HEK293 (cell line): ENCODE measurements around the gene DIABLO.

Experiments used
- BCL11A ChIP-seq: fragments of 450-650 bp; formaldehyde crosslinking; IDR thresholded peaks from 2 replicates; pipeline ENCODE4 v1.5.1; 2016; ENCODE audit warnings: low read depth, missing biosample characterization, missing genetic modification characterization
- ZBTB7A ChIP-seq: fragments of 450-650 bp; formaldehyde crosslinking; IDR thresholded peaks from 2 replicates; pipeline ENCODE4 v1.5.1; 2016; ENCODE audit warnings: low read depth, missing biosample characterization, missing genetic modification characterization
- ZFP69B ChIP-seq: fragments of 450-650 bp; formaldehyde crosslinking; IDR thresholded peaks from 2 replicates; pipeline ENCODE4 v1.5.1; 2016; ENCODE audit warnings: missing biosample characterization, missing genetic modification characterization
- ZNF274 ChIP-seq, 2 experiments: fragments of 200-500 bp in 1 of 2; fragments of 450-650 bp in 1 of 2; sonication (Bioruptor generic) in 1 of 2; formaldehyde crosslinking in 1 of 2; IDR thresholded peaks; 2 replicates each; pipeline versions ENCODE4 v1.5.1 to v1.6.1; 2014 to 2016; ENCODE audit warnings: borderline replicate concordance in 1 of 2, inconsistent platforms in 1 of 2, low read length in 1 of 2, missing biosample characterization in 1 of 2, missing genetic modification characterization in 1 of 2
- ZNF560 ChIP-seq: fragments of 450-650 bp; formaldehyde crosslinking; IDR thresholded peaks from 2 replicates; pipeline ENCODE4 v1.5.1; 2017; ENCODE audit warnings: missing biosample characterization, missing genetic modification characterization, borderline replicate concordance
- TF ChIP-seq, protein P1 (sequence below): fragments of 450-650 bp; IDR thresholded peaks from 2 replicates; pipeline ENCODE4 v1.5.1; 2018; ENCODE audit warnings: missing biosample characterization, mild to moderate bottlenecking, missing genetic modification characterization
- TF ChIP-seq, protein P2 (sequence below): fragments of 450-650 bp; formaldehyde crosslinking; IDR thresholded peaks from 2 replicates; pipeline ENCODE4 v1.5.1; 2016; ENCODE audit warnings: missing biosample characterization, missing genetic modification characterization
- TF ChIP-seq, protein P3 (sequence below): fragments of 450-650 bp; formaldehyde crosslinking; IDR thresholded peaks from 2 replicates; pipeline ENCODE4 v1.5.1; 2016; ENCODE audit warnings: missing biosample characterization, missing genetic modification characterization, low read depth

DNA sequence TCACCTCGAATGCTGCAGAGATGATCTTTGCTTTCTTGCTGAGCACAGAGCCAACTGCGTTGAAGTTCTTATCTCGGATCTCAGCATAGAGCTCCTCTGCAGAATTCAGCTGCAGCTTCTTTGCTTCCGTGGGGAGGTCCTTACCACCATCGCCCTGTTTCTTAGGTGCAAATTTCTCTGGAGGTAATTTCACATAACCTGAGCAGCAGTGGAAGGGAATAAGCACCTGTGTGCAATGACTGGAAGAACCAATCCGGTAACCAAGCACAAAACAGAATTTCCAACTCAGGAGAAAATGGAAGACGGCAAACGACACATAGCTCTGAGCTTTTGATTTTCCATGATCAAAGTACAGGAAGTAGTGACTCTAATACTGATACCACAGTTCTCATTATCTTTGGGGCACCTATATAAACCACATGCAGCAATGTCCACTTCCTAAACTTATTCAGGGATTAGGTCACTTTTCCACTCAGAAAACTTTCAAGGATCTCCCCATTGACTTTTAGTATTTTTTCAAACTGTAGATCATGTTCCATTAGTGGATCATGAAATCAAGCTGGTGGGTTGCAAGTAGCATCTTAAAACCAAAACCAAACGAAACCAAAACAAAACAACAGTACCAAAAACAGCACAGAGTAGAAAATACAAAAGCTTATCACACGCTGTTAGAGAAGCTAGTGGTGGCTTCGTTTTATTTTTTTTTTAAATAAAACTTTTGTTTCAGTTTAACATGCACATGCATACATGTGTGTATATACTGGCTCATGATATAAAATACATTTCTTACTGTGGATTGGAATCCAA lies 18.9 kb upstream of the DIABLO start:
- TF ChIP-seq, protein P1, sequence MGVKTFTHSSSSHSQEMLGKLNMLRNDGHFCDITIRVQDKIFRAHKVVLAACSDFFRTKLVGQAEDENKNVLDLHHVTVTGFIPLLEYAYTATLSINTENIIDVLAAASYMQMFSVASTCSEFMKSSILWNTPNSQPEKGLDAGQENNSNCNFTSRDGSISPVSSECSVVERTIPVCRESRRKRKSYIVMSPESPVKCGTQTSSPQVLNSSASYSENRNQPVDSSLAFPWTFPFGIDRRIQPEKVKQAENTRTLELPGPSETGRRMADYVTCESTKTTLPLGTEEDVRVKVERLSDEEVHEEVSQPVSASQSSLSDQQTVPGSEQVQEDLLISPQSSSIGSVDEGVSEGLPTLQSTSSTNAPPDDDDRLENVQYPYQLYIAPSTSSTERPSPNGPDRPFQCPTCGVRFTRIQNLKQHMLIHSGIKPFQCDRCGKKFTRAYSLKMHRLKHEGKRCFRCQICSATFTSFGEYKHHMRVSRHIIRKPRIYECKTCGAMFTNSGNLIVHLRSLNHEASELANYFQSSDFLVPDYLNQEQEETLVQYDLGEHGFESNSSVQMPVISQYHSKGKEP (tag by site-specific recombination) = no peak
- TF ChIP-seq, protein P2, sequence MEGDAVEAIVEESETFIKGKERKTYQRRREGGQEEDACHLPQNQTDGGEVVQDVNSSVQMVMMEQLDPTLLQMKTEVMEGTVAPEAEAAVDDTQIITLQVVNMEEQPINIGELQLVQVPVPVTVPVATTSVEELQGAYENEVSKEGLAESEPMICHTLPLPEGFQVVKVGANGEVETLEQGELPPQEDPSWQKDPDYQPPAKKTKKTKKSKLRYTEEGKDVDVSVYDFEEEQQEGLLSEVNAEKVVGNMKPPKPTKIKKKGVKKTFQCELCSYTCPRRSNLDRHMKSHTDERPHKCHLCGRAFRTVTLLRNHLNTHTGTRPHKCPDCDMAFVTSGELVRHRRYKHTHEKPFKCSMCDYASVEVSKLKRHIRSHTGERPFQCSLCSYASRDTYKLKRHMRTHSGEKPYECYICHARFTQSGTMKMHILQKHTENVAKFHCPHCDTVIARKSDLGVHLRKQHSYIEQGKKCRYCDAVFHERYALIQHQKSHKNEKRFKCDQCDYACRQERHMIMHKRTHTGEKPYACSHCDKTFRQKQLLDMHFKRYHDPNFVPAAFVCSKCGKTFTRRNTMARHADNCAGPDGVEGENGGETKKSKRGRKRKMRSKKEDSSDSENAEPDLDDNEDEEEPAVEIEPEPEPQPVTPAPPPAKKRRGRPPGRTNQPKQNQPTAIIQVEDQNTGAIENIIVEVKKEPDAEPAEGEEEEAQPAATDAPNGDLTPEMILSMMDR = no peak
- TF ChIP-seq, protein P3, sequence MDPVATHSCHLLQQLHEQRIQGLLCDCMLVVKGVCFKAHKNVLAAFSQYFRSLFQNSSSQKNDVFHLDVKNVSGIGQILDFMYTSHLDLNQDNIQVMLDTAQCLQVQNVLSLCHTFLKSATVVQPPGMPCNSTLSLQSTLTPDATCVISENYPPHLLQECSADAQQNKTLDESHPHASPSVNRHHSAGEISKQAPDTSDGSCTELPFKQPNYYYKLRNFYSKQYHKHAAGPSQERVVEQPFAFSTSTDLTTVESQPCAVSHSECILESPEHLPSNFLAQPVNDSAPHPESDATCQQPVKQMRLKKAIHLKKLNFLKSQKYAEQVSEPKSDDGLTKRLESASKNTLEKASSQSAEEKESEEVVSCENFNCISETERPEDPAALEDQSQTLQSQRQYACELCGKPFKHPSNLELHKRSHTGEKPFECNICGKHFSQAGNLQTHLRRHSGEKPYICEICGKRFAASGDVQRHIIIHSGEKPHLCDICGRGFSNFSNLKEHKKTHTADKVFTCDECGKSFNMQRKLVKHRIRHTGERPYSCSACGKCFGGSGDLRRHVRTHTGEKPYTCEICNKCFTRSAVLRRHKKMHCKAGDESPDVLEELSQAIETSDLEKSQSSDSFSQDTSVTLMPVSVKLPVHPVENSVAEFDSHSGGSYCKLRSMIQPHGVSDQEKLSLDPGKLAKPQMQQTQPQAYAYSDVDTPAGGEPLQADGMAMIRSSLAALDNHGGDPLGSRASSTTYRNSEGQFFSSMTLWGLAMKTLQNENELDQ (tag by site-specific recombination) = no peak
- TF ChIP-seq BCL11A = no peak
- TF ChIP-seq ZNF274 (IDR thresholded peaks at IDR 0.05; ENCODE audit: low read length) = no peak
- no peak for TF ChIP-seq ZNF274 (tag by site-specific recombination; IDR thresholded peaks at IDR 0.05; ENCODE audit: borderline replicate concordance)
- no peak for TF ChIP-seq ZNF560 (tag by site-specific recombination)
- TF ChIP-seq ZBTB7A = no peak
- TF ChIP-seq ZFP69B (tag by site-specific recombination) = no peak
